GM18907 (cell line): ENCODE results near the gene ADAM17.
A peak's percentile ranks its signal among the peaks of the same experiment; 100 is the strongest.

Experiments used
- ATAC-seq: cut with Tn5 transposase; IDR thresholded peaks from one replicate; pipeline ENCODE4 v1.9.1; 2021; ENCODE audit warnings: mild to moderate bottlenecking, moderate library complexity; ENCODE audit not compliant: unreplicated experiment

Gene ADAM17

DNA sequence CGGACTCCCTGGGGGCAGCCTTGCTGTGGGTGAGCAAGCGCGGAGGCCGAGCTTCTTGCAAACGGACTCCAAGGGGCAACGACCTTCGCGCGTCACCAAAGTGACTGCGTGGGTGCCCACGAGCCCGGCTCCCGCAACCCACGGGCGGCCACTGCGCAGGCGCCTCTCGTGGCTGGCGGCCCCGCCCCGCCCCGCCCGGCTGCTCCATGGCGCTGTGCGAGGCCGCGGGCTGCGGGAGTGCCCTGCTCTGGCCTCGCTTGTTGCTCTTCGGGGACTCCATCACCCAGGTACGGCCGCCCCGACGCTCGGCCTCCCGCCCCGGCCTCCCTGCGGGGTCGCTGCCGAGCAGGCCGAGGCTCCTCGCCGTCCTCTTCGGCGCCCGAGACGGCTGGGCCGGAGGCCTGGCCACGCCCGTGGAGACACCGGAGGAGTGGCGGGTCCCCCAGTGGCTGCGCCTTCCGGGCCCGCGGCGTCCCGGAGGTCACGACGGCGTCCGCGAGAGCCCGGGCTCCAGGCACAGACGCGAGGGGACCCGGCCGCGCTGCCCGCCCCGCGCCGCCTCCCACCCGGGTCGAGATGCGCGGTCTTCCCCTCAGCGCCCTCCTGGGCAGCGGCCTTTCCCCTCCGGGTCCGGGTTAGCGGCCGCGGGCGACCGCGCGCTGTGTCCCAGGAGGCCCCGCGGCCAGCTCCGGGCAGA, 81.1 kb downstream of the ADAM17 start, which contains the start of gene IAH1:
Gene IAH1 (plus strand): TSS at position 191 of the 697 bp plus-strand sequence. CDS start 16 bp downstream, at position 207.
- ATAC-seq: peak; percentile 77

DNA sequence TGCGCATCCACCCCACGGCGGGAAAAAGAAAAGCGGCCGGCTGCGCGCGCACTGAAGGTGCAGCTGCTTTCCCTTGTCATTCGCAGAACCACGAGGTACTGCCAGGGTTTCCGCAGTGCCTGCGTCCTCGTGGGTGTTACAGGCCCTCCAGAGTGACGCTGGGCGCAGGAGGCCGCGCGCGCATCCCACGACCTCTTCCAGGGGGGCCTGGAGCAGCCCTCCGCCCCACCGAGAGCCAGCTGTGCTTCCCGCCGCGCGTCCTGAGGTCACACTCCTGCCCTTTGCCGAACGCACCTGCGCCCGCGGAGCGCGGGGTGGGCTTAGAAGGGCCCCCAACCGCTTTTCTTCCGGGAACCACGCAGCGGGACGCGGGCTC, 81.7 kb downstream of the ADAM17 start:
- peak; percentile 24 for ATAC-seq

DNA sequence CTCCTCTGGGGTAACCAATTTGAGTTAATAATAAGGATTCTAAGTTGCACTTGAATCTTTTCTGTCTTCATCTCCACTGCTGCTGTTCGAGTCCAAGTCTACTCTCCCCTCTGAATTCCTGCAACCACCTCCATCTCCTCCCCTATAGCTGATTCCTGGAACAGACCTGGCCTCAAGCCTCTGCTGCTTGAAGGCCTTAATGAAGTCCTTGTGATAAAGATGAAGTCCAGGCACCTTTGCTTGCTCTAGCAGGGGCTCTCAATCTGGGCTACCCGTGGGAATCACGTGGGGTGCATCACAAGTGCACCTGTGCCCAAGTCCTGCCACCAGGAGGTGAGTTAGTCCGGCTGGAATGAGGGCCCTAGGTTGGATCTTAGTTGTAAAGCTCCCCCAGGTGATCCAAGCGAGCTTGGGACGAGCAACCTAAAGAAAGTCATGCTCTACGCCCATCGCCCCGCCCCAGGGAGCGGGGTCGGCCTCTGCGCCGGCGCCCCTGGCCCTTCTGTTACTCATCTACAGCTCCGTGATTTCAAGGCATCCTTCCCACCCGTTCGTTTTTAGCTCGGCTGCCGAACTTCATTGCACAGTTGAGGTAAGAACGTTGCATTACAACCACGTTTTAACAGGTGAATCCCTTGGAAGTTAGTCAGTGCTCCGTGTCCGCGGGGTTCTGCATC, 82.2 kb downstream of the ADAM17 start:
- ATAC-seq: no peak

DNA sequence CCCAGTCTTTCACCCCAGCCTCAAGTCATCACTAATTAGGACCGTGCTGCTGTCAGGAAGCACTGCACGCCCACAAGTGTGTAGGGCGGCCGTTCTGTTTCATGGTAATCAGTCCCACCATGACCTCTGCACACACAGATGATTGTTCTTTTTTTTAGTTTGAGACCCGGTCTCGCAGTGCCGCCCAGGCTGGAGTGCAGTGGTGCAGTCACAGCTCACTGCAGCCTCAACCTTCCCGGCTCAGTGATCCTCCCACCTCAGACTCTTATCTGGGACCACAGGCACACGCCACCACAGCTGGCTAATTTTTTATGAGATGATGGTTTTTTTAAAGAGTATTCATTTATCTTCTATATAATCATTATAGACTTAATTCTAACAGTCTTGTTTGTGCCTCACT, 83.1 kb downstream of the ADAM17 start:
- ATAC-seq: no peak

DNA sequence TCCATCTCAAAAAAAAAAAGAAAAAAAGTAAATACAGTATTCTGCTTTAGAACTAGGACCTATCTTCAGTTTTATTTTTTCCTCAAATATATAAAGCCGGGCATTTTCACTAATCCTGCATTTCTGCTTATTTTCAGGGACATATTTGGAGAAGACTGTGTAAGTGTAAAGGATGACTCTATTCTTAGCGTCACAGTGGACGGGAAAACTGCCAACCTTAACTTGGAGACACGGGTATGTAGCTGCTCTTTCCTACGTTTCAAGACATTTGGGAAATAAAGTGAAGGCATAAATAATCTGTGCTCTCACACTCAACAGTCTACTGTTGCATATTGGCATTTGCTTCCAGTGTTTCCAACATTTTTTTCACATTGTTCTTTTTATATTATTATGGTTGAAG, 84.4 kb downstream of the ADAM17 start:
- ATAC-seq: no peak

DNA sequence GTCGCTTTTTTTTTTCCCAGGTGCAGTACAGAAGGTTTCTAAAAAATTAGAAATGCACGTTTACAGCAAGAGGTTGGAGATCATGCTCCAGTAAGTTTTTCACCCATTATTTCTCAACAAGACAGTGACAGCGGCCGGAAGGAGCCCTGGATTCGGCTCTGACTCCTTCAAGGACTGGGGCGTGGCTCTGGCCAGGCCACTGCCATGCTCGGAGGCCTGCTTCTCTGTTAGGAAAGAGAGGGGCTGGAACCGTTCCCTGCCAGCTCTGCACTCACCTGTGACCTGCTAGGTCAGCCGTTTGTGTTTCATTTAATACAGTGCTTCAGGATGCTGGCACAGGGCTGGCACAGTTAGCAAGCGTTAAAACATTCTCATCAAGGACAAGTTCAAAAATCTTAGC, 87.9 kb downstream of the ADAM17 start:
- ATAC-seq: no peak

DNA sequence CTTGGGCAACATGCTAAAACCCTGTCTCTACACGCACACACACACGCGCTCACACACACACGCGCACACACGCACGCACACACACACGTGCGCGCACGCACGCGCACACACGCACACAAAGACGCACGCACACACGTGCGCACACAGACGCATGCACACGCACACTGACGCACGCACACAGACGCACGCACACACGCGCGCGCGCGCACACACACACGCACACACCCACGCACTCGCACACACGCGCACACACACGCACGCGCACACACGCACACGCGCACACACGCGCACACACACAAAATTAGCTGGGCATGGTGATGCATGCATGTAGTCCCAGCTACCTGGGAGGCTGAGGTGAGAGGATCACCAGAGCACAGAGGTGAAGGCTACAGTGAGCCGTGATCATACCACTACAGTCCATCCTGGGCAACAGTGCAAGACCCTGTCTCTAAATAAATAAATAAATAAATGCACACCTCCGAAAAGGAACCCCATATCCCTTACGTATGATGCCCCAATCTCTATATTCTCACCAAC, 89.4 kb downstream of the ADAM17 start:
- ATAC-seq: no peak

DNA sequence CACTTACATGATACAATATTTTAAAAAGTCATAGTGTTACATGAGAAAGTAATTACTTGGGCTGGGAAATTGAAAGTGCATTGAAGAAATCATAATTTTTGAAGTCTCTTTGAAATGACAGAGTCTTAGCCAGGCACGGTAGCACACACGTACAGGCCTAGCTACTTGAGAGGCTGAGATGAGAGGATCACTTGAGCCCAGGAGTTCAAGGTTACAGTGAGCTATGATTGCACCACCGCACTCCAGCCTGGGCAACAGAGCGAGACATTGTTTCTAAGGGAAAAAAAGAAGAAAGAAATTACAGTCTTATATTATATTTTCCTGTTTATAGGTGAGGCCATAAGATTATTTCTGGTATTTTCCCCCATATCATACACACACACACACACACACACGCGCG, 90.5 kb downstream of the ADAM17 start:
- no peak for ATAC-seq

DNA sequence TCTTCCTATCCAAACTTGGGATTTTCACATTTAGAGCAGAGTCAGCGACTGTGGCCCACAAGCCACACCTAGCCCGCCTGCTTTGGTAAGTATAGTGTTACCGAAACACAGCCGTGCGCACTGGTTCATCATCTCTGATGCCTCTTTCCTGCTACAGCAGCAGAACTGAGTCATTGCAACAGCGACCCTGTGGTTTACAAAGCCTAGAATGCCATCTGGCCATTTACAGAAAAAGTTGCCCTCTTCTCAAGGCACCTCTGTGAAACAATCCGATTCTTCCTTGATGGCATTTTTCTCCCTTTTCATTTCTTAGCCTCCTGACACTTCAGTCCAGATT, 92.0 kb downstream of the ADAM17 start:
- ATAC-seq: no peak

DNA sequence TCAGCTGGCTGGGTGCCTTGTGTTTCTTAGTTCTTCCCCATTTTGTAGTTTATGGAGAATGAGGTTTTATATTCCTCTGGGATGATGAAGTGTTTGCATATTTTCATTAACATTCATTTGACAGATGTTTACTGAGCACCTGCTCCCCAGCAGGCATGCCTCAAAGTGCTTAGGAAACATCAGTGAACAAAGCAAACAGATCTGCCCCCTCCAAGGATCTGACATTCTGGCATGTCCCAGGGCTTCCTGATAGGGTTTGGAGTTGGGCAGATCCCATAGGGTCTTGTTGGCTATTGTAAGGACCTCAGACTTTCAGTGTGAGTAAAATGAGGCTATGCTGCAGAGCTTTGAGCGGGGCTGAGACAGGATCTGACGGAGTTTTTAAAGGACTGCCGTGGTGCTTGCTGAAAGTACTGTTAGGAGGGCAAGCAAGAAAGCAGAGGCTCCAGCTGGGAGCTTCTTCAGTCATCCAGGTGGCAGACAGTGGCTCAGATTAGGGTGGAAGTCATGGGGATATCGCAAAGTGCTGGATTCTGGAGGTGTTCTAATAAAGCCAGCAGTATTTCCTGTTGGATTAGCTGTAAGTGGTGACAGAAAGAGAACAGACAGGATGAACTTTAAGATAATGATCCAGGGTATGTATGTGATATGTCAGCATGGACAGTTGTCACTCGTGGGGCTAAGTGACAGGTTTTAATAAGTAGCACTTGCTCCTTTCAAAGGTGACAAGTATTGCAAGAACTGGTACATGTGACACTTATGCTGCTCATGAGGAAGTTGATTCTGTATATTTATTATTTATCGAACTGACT, 92.5 kb downstream of the ADAM17 start:
- no peak for ATAC-seq

DNA sequence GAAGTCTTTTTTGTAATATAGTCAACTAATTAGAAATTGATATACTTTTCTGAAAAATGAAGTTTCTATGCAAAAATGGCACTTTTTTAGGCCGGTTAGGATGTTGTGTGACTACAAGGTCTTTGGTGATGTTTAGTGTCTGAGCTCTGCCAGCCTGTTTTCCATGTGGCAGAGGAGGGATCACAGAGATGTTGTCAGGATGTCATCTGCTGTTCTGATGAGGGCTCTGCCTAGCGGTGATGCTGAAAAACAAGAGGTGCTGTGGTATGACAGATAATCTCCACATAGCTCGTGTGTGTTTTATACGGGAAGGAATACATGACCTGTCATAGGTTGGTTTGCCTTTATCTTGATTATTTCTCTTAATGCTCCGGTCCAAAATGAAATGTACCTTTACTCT, 93.3 kb downstream of the ADAM17 start:
- ATAC-seq: no peak

DNA sequence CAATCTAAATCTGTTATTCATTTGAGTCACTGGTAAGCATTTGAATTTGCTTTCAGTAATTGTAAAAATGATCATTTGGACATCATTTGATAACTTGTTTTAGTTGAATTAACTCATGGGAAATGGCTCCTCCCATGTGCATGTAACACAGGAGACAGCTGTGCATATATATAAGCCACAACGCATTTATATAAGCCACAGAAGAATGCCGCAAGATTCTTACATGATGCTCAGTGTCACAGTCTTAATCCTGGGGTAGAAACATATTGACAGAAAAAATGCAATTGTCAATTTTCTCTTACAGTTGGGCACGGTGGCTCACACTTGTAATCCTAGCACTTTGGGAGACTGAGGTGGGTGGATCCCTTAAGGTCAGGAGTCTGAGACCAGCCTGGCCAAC, 94.6 kb downstream of the ADAM17 start:
- no peak for ATAC-seq

DNA sequence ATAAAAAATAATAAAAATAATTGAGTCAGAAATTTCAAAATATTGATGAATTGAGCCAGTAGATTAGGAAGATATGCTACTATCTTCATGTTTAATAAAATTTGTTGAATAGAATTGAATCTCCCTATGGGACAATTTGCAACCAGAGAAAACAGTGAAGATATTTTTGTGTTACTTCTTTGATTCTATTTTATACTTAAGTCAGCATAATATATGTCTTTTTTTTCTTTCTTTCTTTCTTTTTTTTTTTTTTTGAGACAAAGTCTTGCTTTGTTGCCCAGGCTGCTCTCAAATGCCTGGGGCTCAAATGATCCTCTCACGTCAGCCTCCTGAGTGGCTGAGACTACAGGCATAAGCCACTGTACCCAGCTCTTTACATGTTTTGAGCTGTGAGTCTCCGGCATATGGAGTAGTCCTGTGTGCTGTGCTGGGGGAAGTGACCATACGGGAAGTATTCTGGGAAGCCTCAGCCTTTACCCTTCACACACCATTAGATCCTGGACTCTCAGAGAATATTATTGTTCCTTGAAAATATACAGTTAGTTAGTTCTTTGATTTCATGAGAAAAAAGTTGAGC, 95.1 kb downstream of the ADAM17 start:
- no peak for ATAC-seq

DNA sequence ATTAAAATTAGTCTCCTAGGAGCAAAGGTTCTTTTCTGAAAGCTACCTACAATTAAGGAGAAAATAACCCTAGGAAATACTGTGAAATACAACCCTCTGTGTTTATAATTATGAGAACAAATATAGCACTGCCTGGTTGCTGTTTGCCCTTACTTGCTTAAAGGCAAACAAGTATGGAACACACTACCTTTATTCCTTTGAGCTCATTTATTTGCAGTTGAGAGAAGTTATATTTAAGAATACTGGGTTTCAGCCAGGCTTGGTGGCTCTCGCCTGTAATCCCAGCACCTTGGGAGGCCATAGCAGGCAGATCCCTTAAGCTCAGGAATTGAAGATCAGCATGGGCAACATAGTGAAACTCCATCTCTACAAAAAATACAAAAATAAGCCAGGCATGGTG, 104.4 kb downstream of the ADAM17 start:
- ATAC-seq: no peak

DNA sequence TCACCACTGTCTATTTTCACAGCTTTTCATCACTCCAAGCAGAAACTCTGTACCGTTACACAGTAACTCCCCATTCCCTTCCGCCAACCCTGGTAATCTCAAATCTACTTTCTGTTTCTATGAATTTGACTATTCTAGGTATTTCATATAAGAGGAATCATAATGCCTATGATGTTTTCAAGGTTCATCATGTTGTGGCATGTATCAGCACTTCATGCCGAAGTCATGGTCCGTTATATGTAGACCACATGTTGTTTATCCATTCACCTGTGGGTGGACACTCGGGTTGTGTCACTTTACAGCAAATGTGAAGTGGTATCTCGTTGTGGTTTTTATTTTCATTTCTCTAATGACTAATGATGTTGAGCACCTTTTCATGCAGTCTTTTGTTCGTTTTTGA, 110.5 kb downstream of the ADAM17 start:
- no peak for ATAC-seq

DNA sequence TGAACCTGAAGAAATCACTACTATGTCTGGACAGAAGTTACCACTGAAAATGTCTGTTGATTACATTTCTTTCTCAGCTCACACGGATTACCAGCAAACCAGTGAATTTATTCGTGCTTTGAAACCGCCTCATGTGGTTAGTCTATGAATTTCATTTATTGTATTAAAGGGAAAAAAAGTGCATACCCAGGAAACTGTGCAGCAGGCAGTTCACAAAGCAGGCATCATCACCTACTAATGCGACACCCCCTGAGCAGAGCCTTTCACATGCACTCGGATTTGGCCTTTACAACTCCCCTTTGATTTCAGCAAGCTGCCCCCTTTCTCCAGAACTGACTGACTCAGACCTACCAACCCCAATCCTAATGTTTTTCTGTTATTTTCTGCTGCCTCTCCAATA, 112.1 kb downstream of the ADAM17 start:
- no peak for ATAC-seq

DNA sequence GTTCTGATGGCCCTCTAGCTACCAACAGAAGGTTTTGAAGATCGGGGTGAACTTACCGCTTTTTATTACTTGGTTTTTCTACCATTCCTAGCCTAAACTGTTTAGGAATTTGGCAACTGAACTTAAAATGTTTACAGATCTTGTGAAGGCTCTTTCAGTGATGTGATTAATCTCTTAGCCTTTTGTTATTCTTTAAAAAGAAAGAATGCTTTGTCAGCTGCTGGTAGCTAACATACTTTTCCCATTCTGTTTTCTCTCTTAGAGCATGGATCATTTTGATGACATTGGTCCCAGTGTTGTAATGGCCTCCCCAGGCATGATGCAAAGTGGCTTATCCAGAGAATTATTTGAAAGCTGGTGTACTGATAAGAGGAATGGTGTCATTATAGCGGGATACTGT, 114.1 kb downstream of the ADAM17 start:
- ATAC-seq: no peak

DNA sequence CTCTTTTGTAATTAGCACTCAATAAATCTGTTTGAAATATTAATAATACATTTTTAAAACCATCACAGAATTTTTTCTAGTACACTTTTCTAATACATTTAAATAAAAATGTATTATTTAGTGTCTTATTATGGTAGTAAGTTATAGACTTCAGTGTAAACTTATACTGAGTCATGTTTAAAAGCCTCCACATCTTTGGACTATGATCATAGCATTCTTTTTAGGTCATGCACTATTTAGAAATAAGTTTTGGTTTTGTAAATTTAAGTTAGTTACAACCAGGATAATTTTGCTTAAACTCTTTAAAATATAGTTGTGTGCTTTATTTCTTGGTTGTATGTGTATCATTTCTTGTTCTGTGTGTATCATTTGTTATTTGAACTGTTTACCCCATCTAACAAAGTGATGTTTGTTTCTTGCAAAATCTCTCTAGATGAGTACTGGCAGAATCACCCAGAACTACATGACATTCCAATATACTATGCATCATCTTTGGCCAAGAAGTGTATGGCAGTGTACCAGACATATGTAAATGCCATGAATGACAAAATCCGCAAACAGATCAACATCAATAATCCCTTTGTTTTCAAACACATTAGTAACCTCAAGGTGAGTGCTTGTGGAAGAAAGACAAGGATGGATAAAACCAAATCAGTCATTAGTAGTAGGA, 115.4 kb downstream of the ADAM17 start:
- no peak for ATAC-seq

DNA sequence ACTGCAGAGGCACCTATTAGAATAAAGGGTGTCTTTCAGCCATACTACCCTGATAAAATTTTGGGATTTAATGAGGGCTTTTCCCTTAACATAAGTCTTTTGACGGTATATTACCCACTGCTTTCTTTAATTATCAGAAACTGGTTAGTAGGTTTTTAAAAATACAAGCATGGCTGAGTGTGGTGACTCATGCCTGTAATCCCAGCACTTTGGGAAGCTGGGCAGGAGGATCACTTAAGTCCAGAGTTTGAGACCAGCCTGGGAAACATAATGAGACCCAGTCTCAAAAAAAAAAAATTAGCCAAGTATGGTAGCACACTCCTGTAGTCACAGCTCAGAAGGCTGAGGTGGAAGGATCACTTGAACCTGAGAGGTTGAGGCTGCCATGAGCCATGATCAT, 116.1 kb downstream of the ADAM17 start:
- no peak for ATAC-seq
